ENCODE measurements around the gene YBX2.
A peak's percentile ranks its signal among the peaks of the same experiment; 100 is the strongest.

YBX2 gene

GRCh38 chr17:7314719-7315569 is 20.5 kb upstream of the YBX2 start, which contains the start of gene GPS2:
TSS of gene GPS2 (minus strand) at chr17:7315360. CDS start at chr17:7315052, 308 bp downstream.
- DNase-seq (ENCODE audit: low read depth in 1 of 2, low spot score in 1 of 2): peak in 1 of 2 experiments; percentile 79
- no peak; the same call in none of the 2 replicates for TF ChIP-seq POLR2AphosphoS5 (IDR thresholded peaks at IDR 0.05; ENCODE audit: low read depth)
- TF ChIP-seq, protein P1, sequence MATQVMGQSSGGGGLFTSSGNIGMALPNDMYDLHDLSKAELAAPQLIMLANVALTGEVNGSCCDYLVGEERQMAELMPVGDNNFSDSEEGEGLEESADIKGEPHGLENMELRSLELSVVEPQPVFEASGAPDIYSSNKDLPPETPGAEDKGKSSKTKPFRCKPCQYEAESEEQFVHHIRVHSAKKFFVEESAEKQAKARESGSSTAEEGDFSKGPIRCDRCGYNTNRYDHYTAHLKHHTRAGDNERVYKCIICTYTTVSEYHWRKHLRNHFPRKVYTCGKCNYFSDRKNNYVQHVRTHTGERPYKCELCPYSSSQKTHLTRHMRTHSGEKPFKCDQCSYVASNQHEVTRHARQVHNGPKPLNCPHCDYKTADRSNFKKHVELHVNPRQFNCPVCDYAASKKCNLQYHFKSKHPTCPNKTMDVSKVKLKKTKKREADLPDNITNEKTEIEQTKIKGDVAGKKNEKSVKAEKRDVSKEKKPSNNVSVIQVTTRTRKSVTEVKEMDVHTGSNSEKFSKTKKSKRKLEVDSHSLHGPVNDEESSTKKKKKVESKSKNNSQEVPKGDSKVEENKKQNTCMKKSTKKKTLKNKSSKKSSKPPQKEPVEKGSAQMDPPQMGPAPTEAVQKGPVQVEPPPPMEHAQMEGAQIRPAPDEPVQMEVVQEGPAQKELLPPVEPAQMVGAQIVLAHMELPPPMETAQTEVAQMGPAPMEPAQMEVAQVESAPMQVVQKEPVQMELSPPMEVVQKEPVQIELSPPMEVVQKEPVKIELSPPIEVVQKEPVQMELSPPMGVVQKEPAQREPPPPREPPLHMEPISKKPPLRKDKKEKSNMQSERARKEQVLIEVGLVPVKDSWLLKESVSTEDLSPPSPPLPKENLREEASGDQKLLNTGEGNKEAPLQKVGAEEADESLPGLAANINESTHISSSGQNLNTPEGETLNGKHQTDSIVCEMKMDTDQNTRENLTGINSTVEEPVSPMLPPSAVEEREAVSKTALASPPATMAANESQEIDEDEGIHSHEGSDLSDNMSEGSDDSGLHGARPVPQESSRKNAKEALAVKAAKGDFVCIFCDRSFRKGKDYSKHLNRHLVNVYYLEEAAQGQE (IDR thresholded peaks at IDR 0.05; ENCODE audit: insufficient replicate concordance, low read depth): peak; percentile 92
- peak; percentile 92 for TF ChIP-seq GABPA (IDR thresholded peaks at IDR 0.05; ENCODE audit: low read depth)
- H3K27ac ChIP-seq (replicated peaks): peak within 1 kb of the TSS; percentile 69
- H3K4me3 ChIP-seq (replicated peaks; ENCODE audit: insufficient read depth, low read length): peak within 1 kb of the TSS; percentile 80
- no peaks in the 10 kb centered on the region for H3K27me3 ChIP-seq (ENCODE audit: insufficient read depth, poor library complexity, severe bottlenecking)

- no peak for DNase-seq (ENCODE audit: low read depth in 1 of 2, low spot score in 1 of 2)
- TF ChIP-seq, protein P2, sequence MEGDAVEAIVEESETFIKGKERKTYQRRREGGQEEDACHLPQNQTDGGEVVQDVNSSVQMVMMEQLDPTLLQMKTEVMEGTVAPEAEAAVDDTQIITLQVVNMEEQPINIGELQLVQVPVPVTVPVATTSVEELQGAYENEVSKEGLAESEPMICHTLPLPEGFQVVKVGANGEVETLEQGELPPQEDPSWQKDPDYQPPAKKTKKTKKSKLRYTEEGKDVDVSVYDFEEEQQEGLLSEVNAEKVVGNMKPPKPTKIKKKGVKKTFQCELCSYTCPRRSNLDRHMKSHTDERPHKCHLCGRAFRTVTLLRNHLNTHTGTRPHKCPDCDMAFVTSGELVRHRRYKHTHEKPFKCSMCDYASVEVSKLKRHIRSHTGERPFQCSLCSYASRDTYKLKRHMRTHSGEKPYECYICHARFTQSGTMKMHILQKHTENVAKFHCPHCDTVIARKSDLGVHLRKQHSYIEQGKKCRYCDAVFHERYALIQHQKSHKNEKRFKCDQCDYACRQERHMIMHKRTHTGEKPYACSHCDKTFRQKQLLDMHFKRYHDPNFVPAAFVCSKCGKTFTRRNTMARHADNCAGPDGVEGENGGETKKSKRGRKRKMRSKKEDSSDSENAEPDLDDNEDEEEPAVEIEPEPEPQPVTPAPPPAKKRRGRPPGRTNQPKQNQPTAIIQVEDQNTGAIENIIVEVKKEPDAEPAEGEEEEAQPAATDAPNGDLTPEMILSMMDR (IDR thresholded peaks at IDR 0.05; ENCODE audit: insufficient read depth, low read length): no peak
- no peak for TF ChIP-seq GABPA (IDR thresholded peaks at IDR 0.05; ENCODE audit: low read depth)
- no peak for TF ChIP-seq POLR2AphosphoS5 (IDR thresholded peaks at IDR 0.05; ENCODE audit: low read depth)
- TF ChIP-seq, protein P1 (IDR thresholded peaks at IDR 0.05; ENCODE audit: insufficient replicate concordance, low read depth): no peak
- no peak for TF ChIP-seq SPI1 (IDR thresholded peaks at IDR 0.05; ENCODE audit: borderline replicate concordance, low read depth)
- peak overlapping the region; percentile 54; the same call in 1 of the 2 replicates for H3K27ac ChIP-seq (replicated peaks)
Observed at GRCh38 chr17:7313890-7314718, 19.7 kb upstream of the YBX2 start.

GRCh38 chr17:7313088-7313889 is 18.9 kb upstream of the YBX2 start:
- no peak overlapping the region for H3K4me3 ChIP-seq (replicated peaks; ENCODE audit: insufficient read depth, low read length)
- no peak for DNase-seq (ENCODE audit: low read depth in 1 of 2, low spot score in 1 of 2)
- H3K27ac ChIP-seq (replicated peaks): no peak overlapping the region
- TF ChIP-seq POLR2AphosphoS5 (IDR thresholded peaks at IDR 0.05; ENCODE audit: low read depth): peak; percentile 74; the same call in 1 of the 2 replicates
- TF ChIP-seq, protein P1 (IDR thresholded peaks at IDR 0.05; ENCODE audit: insufficient replicate concordance, low read depth): no peak
- H3K27me3 ChIP-seq (ENCODE audit: insufficient read depth, poor library complexity, severe bottlenecking): no peaks in the 10 kb centered on the region

More at GRCh38 chr17:7313890-7314718, 19.7 kb upstream of the YBX2 start:
- H3K4me3 ChIP-seq (replicated peaks; ENCODE audit: insufficient read depth, low read length): peak overlapping the region; percentile 80
- H3K27me3 ChIP-seq (ENCODE audit: insufficient read depth, poor library complexity, severe bottlenecking): no peaks in the 10 kb centered on the region

Measured in HL-60 (cell line).